ENCODE measurements around the gene NKD2.

NKD2 gene

DNA sequence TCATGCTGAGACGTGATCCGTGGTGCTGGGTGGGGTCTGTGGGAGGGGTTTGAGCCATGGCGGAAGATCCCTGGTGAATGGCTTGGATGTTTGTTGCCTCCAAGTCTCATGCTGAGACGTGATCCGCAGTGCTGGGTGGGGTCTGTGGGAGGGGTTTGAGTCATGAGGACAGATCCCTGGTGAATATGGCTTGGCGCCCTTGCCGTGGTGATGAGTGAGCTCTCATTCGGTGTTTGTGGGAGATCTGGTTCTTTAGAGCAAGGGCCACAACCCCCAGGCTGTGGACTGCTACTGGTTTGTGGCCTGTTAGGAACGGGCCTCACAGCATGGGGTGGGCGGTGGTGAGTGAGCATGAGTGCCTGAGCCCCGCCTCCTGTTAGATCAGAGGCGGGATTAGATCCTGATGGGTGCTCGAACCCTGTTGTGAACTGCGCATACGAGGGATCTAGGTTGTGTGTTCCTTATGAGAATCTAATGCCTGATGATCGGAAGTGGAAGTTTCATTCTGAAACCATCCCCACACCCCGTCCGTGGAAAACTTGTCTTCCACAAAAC, 31.2 kb downstream of the NKD2 start:
- H3K4me3 ChIP-seq (ENCODE audit: low read depth, low read length), result no peak overlapping the region
- TF ChIP-seq, protein P1, sequence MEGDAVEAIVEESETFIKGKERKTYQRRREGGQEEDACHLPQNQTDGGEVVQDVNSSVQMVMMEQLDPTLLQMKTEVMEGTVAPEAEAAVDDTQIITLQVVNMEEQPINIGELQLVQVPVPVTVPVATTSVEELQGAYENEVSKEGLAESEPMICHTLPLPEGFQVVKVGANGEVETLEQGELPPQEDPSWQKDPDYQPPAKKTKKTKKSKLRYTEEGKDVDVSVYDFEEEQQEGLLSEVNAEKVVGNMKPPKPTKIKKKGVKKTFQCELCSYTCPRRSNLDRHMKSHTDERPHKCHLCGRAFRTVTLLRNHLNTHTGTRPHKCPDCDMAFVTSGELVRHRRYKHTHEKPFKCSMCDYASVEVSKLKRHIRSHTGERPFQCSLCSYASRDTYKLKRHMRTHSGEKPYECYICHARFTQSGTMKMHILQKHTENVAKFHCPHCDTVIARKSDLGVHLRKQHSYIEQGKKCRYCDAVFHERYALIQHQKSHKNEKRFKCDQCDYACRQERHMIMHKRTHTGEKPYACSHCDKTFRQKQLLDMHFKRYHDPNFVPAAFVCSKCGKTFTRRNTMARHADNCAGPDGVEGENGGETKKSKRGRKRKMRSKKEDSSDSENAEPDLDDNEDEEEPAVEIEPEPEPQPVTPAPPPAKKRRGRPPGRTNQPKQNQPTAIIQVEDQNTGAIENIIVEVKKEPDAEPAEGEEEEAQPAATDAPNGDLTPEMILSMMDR (IDR thresholded peaks at IDR 0.05; ENCODE audit: borderline replicate concordance, insufficient read depth, low read depth, low read length), result no peak

DNA sequence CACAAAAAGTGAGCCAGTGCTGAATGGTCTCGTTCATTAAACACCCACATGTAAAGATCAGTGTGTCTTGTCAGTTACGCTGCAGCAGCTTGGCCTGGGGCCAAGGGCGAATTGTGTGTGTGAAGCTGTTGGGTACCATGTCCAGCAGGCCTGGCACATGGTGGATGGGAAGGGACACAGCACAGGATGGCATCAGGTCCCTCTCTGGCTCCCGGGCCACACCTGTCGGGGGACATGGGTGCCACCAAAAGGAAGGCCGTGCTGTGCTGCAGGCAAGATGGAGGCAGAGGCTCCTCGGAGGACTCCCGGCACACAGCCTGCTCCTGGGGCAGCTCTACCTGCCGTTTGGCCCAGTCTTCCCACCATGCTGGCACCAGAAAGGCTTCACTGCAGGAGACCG, 32.0 kb downstream of the NKD2 start:
- TF ChIP-seq, protein P1 (IDR thresholded peaks at IDR 0.05; ENCODE audit: borderline replicate concordance, insufficient read depth, low read depth, low read length), result no peak
- H3K4me3 ChIP-seq (ENCODE audit: low read depth, low read length), result no peak overlapping the region

DNA sequence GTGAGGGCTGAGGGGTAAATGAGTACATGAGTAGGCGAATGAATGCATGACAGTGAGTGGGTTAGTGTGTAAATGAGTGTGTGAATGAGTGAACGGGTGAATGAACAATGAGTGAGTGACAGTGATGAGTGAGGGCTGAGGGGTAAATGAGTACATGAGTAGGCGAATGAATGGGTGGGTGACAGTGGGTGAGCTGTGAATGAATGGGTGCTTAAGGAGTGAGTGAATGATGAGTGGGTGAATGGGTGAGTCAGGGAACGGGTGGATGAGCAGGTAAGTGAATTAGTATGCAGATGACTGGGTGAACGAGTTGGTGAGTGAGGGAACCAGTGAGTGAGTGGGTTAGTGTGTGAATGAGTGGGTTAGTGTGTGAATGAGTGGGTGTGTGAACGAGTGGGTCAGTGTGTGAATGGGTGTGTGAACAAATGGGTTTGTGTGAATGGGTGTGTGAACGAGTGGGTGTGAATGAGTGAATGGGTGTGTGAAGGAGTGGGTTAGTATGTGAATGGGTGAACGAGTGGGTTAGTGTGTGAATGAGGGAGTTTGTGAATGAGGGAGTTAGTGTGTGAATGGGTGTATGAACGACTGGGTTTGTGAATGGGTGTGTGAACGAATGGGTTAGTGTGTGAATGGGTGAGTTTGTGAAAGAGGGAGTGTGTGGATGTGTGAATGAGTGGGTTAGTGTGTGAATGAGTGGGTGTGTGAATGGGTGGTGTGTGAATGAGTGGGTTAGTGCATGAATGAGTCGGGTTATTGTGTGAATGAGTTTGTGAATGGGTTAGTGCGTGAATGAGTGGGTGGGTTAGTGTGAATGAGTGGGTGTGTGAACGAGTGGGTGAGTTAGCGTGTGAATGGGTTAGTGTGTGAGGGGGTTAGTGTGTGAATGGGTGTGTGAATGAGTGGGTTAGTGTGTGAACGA, 32.9 kb downstream of the NKD2 start:
- H3K4me3 ChIP-seq (ENCODE audit: low read depth, low read length), result no peak overlapping the region
- TF ChIP-seq, protein P1 (IDR thresholded peaks at IDR 0.05; ENCODE audit: borderline replicate concordance, insufficient read depth, low read depth, low read length), result no peak

DNA sequence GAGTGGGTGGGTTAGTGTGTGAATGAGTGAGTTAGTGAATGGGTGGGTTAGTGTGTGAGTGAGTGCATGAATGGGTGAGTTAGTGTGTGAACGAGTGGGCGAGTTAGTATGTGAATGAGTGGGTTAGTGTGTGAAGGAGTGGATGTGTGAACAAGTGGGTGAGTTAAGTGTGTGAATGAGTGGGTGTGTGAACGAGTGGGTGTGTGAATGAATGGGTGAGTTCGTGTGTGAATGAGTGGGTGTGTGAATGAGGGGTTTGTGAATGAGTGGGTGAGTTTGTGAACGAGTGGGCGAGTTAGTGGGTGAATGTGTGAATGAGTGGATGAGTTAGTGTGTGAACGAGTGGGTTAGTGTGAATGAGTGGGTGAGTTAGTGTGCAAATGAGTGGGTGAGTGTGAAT, 34.0 kb downstream of the NKD2 start:
- no peak overlapping the region for H3K4me3 ChIP-seq (ENCODE audit: low read depth, low read length)
- TF ChIP-seq, protein P1 (IDR thresholded peaks at IDR 0.05; ENCODE audit: borderline replicate concordance, insufficient read depth, low read depth, low read length), result no peak

DNA sequence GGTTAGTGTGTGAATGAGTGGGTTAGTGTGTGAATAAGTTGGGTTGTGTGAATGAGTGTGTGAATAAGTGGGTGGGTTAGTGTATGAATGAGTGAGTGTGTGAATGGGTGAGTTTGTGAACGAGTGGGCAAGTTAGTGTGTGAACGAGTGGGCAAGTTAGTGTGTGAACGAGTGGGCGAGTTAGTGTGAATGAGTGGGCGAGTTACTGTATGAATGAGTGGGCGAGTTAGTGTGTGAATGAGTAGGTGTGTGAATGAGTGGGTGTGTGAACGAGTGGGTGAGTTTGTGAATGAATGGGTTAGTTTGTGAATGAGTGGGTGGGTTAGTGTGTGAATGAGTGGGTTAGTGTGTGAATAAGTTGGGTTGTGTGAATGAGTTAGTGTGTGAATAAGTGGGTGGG, 34.7 kb downstream of the NKD2 start:
- TF ChIP-seq, protein P1 (IDR thresholded peaks at IDR 0.05; ENCODE audit: borderline replicate concordance, insufficient read depth, low read depth, low read length), result no peak
- no peak overlapping the region for H3K4me3 ChIP-seq (ENCODE audit: low read depth, low read length)

DNA sequence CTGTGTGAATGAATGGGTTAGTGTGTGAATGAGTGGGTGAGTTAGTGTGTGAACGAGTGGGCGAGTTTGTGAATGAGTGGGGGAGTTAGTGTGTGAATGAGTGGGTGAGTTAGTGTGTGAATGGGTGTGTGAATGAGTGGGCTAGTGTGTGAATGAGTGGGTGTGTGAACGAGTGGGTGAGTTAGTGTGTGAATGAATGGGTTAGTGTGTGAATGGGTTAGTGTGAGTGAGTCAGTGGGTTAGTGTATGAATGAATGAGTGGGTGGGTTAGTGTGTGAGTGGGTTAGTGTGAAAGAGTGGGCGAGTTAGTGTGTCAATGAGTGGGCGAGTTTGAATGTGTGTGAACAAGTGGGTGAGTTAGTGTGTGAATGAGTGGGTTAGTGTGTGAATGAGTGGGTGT, 35.5 kb downstream of the NKD2 start:
- TF ChIP-seq, protein P1 (IDR thresholded peaks at IDR 0.05; ENCODE audit: borderline replicate concordance, insufficient read depth, low read depth, low read length), result no peak
- no peak overlapping the region for H3K4me3 ChIP-seq (ENCODE audit: low read depth, low read length)

Measured in GM12875 (cell line).